ENCODE results near the gene MTMR10.

Gene MTMR10

DNA sequence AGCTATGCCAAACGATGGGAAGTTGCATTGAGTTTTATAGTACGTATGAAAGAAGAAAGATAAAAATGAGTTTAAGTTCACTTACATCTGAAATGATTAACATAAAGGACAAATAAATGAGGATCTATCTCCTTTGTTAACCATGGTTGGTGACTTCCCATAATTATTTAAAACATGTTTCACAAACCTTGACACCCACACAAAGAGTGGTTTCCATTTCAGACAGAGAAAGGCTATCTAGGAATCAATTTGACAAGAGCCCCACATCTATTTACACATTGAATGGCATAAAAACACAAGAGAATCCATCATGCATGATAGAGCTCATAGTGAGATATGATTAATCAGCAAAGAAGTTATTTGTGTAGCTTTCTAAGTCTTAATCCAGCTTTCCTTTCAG, 14.2 kb upstream of the MTMR10 start:
- TF ChIP-seq, protein P1, sequence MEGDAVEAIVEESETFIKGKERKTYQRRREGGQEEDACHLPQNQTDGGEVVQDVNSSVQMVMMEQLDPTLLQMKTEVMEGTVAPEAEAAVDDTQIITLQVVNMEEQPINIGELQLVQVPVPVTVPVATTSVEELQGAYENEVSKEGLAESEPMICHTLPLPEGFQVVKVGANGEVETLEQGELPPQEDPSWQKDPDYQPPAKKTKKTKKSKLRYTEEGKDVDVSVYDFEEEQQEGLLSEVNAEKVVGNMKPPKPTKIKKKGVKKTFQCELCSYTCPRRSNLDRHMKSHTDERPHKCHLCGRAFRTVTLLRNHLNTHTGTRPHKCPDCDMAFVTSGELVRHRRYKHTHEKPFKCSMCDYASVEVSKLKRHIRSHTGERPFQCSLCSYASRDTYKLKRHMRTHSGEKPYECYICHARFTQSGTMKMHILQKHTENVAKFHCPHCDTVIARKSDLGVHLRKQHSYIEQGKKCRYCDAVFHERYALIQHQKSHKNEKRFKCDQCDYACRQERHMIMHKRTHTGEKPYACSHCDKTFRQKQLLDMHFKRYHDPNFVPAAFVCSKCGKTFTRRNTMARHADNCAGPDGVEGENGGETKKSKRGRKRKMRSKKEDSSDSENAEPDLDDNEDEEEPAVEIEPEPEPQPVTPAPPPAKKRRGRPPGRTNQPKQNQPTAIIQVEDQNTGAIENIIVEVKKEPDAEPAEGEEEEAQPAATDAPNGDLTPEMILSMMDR (IDR thresholded peaks at IDR 0.05; ENCODE audit: low read depth, low read length), result no peak
- no peak for DNase-seq (ENCODE audit: low read depth, low spot score)
- in situ Hi-C loops (cut with HindIII; ENCODE audit: low sequenced_read_pairs), result no loop called here
- H3K4me3 ChIP-seq (ENCODE audit: low read depth, low read length), result no peak overlapping the region

DNA sequence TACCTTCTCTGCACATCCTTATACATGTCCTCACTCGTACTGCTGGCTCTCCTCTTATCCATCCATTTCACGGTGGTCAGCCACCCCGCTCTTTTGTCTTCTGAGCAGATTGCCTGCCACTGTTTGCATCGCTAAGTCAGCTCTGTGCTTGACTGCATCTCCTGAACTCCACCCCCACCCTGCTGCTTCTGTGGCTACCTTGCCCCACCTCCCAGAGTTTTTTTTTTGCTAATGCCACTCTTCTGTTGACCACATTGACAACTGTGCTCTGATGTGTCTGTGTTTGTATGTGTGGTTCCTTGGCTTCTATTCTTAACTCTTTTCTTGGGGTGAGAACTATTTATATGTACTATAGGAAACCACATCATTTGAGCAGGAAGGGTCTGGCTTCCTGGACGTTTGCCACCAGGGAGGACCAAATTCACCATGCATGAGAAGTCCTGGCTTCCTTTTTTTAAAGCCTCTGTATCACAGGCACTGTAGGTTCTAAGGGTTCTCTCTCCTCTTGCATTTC, 12.8 kb upstream of the MTMR10 start:
- DNase-seq (ENCODE audit: low read depth, low spot score), result no peak
- in situ Hi-C loops (cut with HindIII; ENCODE audit: low sequenced_read_pairs), result no loop called here
- no peak overlapping the region for H3K4me3 ChIP-seq (ENCODE audit: low read depth, low read length)
- TF ChIP-seq, protein P1 (IDR thresholded peaks at IDR 0.05; ENCODE audit: low read depth, low read length), result no peak

DNA sequence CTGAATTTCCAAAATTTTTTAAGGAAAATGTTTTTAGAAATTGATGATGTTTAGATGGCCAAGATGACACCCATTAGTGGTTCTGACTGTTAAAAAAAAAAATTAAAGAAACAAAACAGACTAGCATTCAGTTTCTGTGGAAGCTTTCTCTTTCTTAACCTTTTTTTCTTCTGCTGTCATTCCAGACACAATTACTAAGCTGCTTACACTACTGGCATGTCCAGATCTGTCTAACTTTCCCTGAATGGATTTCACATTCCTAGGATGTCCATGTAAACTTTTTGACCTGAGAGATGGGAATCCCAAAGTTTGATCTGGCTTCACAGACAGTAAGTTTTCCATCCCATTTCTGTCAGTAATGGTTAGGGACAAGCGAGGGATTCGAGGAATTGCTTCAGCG, 10.3 kb upstream of the MTMR10 start:
- TF ChIP-seq, protein P1 (IDR thresholded peaks at IDR 0.05; ENCODE audit: low read depth, low read length), result no peak
- DNase-seq (ENCODE audit: low read depth, low spot score), result no peak
- in situ Hi-C loops (cut with HindIII; ENCODE audit: low sequenced_read_pairs), result no loop called here
- H3K4me3 ChIP-seq (ENCODE audit: low read depth, low read length), result no peak overlapping the region

DNA sequence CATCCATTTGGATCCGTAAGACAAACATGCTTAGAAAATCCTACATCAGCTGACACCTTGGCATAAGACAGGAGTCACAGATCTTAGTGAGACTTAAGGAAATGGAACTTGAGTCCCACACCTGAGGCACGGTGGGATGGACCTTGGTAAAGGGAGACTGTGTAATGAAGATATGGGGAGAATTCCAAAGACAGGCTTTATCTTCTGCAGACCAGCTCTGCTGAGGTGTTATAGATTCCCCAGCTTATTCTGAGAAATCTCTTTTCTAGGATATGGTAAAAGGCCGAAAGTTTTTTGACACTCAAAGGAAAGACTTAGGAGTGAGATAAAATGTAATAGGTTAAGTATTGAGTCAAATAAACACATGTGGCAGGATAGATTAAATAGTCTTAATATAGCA, 8.3 kb upstream of the MTMR10 start:
- H3K4me3 ChIP-seq (ENCODE audit: low read depth, low read length), result no peak overlapping the region
- in situ Hi-C loops (cut with HindIII; ENCODE audit: low sequenced_read_pairs), result no loop called here
- TF ChIP-seq, protein P1 (IDR thresholded peaks at IDR 0.05; ENCODE audit: low read depth, low read length), result no peak
- DNase-seq (ENCODE audit: low read depth, low spot score), result no peak

DNA sequence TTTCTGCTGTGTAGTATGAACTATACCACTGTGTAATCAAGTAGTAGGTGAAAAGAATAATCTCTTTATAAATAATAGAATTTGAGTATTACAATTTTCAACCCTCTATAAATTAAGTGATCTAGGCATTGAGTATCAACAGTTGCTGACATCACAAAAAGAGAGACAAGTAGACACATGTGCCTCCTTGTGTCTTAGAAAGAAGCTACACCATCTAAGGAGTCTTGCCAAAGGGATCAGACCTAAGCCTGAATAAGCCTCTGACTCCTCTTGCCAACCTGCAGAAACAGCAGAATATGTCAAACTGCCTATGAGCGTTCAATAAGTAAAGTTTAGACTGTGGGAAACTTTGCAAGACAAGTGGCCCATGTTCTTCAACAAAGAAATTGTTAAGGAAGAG, 5.8 kb upstream of the MTMR10 start:
- DNase-seq (ENCODE audit: low read depth, low spot score), result no peak
- H3K4me3 ChIP-seq (ENCODE audit: low read depth, low read length), result no peak overlapping the region
- in situ Hi-C loops (cut with HindIII; ENCODE audit: low sequenced_read_pairs), result no loop called here
- TF ChIP-seq, protein P1 (IDR thresholded peaks at IDR 0.05; ENCODE audit: low read depth, low read length), result no peak

DNA sequence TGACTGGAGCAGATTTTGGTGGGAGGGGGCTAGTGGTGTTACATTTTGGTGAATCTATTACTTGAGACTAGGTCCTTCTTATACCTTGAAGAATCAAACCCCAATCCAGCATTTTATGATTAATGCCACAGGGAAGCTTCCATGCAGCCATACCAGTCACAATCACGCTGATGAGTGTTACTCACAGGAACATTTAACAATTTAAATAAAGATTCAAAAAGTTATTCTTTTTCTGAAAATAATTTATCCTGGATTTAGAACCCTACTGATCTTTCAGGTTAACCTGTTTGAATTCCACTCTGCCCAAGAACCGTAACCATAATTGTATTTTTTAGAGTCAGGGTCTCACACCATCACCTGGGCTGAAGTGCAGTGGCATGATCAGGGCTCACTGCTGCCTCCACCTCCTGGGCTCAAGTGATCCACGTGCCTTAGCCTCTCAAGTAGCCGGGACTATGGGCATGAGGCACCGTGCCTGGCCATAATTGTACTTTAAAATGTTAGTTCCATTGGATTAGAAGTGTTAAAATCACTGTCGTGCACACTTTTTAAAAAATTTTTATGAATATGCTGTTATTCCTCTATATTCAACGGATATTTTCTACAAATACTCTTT, 929 bp upstream of the MTMR10 start:
- in situ Hi-C loops (cut with HindIII; ENCODE audit: low sequenced_read_pairs), result no loop called here
- no peak for DNase-seq (ENCODE audit: low read depth, low spot score)
- TF ChIP-seq, protein P1 (IDR thresholded peaks at IDR 0.05; ENCODE audit: low read depth, low read length), result no peak
- H3K4me3 ChIP-seq (ENCODE audit: low read depth, low read length), result peak overlapping the region; percentile 91
